NCI-H82 treated with DMSO at 0.1 percent for 48 hours (cell line): Measurements from ENCODE around the gene ZNF782.
"Not testable (repeated sequence)": the region's sequence is repeated elsewhere in the genome, so short reads cannot be mapped to it uniquely, and the experiment has no call there.

Source experiments
- DNase-seq: peaks from one replicate; lab custom pipeline; 2025; ENCODE audit not compliant: unreplicated experiment; lab: John Stamatoyannopoulos, UW

Gene ZNF782

DNA sequence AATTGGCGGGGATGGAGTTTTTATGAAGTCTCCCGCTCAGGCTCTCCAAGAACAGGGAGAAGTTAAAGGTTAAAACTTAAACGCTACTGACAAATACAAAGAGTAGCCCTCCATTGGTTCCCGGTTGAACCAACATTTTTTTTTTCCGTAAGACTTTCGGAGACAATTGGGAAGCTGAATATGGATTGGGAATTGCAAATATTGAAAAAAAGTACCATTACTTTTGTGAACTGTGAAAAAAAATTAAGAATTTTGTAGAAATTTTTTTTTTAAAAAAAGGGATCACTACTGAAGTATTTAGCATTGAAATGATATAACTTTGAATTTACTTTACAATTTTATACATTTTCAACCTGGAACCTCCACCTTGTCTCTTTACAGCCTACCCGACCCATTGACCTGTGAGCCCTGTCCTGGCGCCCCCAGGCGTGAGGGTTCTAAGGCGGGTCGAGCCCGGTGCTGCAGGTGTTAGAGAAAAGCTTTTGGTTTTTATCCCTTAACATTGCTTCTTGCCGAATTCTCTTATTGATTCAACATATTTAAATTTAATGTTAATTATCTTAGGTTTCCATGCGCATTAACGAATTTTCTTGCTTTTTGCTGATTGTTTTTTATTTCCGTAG is 448 bp upstream of the ZNF782 start:
- DNase-seq = no peak

DNA sequence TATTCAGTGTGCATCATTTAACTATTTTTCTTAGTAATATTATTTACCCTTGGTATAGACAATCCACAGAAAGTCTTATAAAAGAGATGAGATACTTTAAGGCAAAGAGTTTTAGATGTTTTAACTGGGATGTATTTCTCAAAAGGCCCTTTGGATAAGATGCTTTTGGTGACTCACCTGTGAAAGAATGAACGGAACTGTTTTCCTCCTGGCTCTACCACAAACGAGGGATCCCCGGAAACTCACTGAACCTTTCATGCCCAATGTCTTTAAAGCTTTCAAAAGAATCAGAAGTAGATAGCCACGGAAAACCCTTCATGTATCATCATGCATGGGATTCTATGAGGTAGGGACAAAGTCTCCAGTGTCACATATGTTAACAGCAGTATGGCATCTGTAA is 1.6 kb downstream of the ZNF782 start:
- DNase-seq = no peak

DNA sequence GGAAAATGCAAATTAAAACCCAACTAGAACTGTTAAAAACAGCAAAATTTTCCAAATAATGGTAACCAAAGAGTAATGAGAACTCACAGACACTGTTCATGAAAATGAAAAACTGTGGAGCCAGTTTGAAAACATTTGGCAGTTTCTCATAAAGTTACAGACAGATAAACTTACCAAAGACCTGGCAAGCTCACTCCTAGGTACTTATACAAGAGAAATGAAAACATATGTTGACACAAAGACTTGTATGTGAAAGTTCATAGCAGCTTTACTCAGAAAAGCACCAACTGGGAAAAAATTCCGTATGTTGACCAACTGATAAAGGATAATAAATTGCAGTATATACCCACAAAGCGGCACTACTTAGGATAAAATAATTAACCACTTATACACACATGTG is 10.3 kb downstream of the ZNF782 start:
- no peak for DNase-seq

DNA sequence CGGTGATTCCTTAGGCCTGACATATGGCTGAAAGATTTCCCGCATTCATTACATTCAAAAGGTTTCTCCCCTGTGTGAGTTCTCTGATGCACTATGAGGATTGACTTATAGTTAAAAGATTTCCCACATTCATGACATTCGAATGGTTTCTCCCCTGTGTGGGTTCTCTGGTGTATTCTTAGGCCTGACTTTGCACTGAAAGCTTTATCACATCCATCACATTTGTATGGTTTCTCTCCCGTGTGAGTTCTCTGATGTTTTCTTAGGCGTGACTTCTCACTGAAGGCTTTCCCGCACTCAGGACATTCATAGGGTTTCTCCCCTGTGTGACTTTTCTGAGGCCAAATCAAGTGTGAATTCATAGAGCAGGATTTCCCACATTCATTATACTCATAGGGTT is 35.8 kb downstream of the ZNF782 start:
- DNase-seq = no peak

DNA sequence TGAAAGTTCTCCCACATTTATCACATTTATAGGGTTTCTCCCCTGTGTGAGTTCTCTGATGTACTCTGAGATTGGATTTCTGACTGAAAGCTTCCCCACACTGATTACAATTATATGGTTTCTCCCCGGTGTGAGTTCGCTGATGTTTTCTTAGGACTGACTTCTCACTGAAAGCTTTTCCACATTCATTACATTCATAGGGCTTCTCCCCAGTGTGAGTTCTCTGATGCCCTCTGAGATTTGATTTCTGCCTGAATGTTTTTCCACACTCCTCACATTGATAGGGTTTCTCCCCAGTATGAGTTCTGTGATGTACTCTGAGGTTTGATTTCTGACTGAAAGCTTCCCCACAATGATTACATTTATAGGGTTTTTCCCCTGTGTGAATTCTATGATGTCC is 36.3 kb downstream of the ZNF782 start:
- no peak for DNase-seq

DNA sequence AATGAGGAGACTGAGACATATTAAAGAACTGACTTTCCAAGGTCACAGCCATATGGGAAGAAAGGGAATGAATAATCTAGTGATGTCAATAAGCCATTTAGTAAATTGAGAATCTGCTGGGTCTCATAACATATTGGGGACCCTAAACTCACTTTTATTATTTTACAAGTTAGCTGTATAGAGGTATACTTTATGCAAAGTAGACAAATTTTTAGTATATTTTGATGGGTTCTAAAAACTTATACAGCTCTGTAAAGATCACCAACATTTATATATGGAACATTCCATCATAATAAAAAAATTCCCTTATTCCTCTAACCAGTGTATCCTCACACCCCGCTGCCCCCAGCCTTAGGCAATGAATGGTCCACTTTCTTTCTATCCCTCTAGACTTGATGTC is 40.7 kb downstream of the ZNF782 start:
- no peak for DNase-seq

DNA sequence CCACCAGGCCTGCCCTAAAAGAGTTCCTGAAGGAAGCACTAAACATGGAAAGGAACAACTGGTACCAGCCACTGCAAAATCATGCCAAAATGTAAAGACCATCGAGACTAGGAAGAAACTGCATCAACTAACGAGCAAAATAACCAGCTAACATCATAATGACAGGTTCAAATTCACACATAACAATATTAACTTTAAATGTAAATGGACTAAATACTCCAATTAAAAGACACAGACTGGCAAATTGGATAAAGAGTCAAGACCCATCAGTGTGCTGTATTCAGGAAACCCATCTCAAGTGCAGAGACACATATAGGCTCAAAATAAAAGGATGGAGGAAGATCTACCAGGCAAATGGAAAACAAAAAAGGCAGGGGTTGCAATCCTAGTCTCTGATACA is 55.4 kb downstream of the ZNF782 start:
- not testable (repeated sequence) for DNase-seq

DNA sequence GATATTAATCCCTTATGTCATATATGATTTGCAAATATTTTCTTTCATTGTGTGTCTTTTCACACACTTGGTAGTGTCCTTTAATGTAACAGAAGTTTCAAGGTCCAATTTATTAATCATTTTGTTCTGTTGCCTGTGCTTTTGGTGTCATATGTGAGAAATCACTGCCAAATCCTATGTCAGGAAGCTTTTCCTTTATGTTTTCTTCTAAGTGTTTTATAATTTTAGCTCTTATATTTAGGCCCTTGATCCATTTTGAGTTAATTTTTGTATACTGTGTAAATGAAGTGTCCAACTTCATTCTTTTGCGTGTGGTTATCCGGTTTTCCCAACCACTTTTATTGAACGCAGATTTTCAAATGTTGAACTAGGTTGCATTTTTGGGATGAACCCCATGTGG is 70.3 kb downstream of the ZNF782 start:
- no peak for DNase-seq

DNA sequence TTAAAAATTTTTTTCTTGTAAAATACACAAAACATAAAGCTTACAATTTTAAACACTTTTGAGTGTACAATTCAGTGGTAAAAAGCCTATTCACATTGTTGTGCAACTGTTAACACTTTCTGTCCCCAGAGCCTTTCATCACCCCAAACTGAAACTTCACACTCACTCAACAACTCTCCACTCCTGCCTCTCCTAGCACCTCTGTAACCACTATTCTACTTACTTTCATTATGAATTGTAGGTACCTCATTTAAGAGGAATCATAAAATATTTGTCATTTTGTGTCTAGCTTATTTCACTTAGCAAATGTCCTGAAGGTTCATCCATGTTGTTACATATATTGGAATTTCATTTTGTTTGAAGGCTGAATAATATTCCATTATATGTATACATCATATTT is 72.1 kb downstream of the ZNF782 start:
- no peak for DNase-seq

DNA sequence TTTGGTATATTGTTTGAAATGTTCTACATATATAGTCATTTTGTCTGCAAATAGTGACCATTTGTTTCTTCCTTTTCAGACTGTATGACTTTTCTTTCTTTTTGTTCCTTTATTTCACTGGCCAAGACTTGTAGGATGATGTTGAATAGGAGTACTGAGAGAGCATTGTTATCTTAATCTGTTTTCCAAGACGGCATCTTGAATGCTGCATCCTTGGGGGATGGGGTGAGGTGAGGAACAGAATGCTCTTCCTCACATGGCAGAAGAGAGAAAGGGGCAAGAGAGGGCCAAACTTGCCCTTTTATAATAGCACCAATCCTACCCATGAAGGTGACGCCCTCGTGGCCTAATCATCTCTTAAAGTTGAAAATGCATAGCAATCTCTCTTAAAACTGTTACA is 72.8 kb downstream of the ZNF782 start:
- no peak for DNase-seq

DNA sequence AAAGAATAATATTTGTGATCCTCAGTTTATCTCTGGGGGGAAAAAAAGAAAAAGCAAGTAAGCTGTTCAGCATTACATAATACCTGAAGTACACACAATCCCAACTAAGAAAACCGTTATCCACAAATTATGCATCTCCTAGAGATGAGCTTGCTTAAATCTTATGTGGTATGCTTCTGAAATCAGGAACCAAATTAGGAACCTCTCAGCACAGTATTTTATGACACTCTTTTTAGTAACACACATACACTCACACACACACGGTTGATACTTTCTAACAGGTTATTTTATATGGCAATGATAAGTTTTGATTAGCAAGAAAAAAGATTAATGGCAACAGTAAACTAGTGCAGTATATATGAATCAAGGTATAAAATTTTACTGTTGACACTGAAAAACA is 75.2 kb downstream of the ZNF782 start:
- DNase-seq = no peak

DNA sequence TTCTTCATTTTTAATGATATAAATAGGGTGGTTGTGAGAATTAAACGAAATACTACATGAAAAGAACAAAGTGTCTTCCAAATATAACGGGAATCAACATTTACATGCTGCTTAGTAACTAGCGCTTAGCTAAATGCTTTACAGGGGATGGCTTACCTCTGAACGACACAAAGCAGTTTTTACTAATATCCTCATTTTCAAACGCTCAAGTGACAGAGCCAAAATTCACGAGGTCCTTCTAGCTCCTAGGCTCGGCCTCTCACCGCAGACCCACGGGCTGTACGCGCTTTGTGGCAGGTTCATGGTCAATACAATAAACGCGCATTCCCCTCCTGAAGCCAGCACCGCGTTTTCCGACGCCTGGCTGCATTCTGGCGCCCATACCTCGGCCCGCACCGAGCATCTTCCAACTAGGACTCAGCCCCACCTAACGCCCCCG is 76.9 kb downstream of the ZNF782 start:
- no peak for DNase-seq

DNA sequence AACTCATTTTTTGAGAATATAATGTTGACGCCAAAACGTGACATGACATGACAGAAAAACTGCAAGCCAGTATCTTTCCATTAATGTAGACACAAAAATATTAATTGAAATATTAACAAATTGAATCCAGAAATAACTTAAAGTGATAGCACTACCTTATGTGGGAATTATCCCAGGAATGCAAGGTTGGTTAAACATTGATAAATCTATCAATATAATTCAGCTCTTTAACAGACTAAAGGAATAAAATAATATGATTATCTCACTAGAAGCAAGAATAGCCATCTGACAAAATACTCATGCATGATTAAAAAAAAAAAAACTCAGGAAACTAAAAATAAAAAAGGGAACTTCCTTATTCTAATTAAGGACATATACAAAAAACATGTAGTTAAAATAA is 83.2 kb downstream of the ZNF782 start:
- DNase-seq = no peak

DNA sequence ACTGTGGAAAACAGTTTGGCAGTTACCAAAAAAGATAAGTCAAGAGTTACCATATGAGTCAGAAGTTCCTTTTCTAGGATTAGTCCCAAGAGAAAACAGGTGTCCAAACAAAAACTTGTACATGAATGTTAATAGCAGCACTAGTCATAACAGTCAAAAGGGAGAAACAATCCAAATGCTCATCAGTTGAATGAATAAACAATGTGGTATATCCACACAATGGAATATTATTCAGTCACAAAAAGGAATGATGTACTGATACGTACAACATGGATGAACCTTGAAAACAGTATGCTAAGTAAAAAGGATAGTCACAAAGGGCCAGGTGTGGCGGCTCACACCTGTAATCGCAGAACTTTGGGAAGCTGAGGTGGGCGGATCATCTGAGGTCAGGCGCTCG is 84.3 kb downstream of the ZNF782 start:
- no peak for DNase-seq
